Lower leg skin (tissue), 4 donors: ENCODE results near the gene LARP6. TPM values are rescaled to one million over a fixed set of nuclear protein-coding genes. Genes with fewer than 3 reads are reported as not detected.

Experiments used
- DNase-seq, 2 donors: peaks; one replicate each; pipeline ENCODE4 v3.0.0-alpha.2; 2019; ENCODE audit warnings: low spot score in 2 of 2
- H3K4me3 ChIP-seq: fragments of 200-600 bp; sonication (generic); 2 replicates; pipeline ENCODE4 v1.5.1; 2017; ENCODE audit warnings: mild to moderate bottlenecking, low read depth; ENCODE audit not compliant: poor library complexity, severe bottlenecking
- CTCF ChIP-seq, 3 donors: fragments of 450-650 bp; IDR thresholded peaks; one replicate each; pipeline ENCODE4 v1.5.1; 2016; ENCODE audit warnings: antibody characterized with exemption in 3 of 3, mild to moderate bottlenecking in 3 of 3, moderate library complexity in 2 of 3
- POLR2A ChIP-seq, 2 donors: fragments of 450-650 bp; IDR thresholded peaks; one replicate each; pipeline ENCODE4 v1.6.1; 2016 to 2017; ENCODE audit warnings: antibody characterized with exemption in 2 of 2, mild to moderate bottlenecking in 1 of 2, moderate library complexity in 1 of 2
- WGBS, 2 donors: methylation state at CpG; one replicate each; pipeline ENCODE4 v1.1.5; 2018; 5-methylcytosine and 5-hydroxymethylcytosine counted together
- intact Hi-C: fragments of 100-400 bp; cut with DNase I; formaldehyde crosslinking; loops from one replicate; pipeline ENCODE4 v1.15.0; 2023; ENCODE audit warnings: low total_unique reads
- total RNA-seq, 4 donors: library from RNA; depleted of rRNA; stranded (reverse); fragments of >200 nt; gene quantifications; one replicate each; pipeline ENCODE4 v1.1.0, GENCODE V29; 2016

Gene LARP6
- total RNA-seq, 4 donors from 2014 or later = 4.9 to 22.3 (median 14.5) TPM

- WGBS, 2 donors = 77 to 78% methylated on average over 6 of the region's 6 CpGs
- TF ChIP-seq CTCF (IDR thresholded peaks at IDR 0.05) (no peak), POLR2A (IDR thresholded peaks at IDR 0.05) (no peak)
- H3K4me3 ChIP-seq = no peak overlapping the region
- peak in 1 of 2 donors; percentile 67 for DNase-seq
- intact Hi-C loops = no loop called here
These were observed 60.3 kb downstream of the LARP6 start for GRCh38 chr15:70793694-70794093.

GRCh38 chr15:70792171-70792573 is 61.8 kb downstream of the LARP6 start:
- TF ChIP-seq POLR2A (IDR thresholded peaks at IDR 0.05) (no peak), CTCF (IDR thresholded peaks at IDR 0.05) (no peak)
- intact Hi-C loops = no loop called here

GRCh38 chr15:70791259-70791658 is 62.7 kb downstream of the LARP6 start:
- H3K4me3 ChIP-seq = no peak overlapping the region
- TF ChIP-seq POLR2A (IDR thresholded peaks at IDR 0.05) = no peak
- no peak for TF ChIP-seq CTCF (IDR thresholded peaks at IDR 0.05)
- intact Hi-C loops = no loop called here
- DNase-seq = peak in 1 of 2 donors; percentile 70
- WGBS, 2 donors = 87 to 89% methylated on average over 5 of the region's 5 CpGs

More at GRCh38 chr15:70792171-70792573, 61.8 kb downstream of the LARP6 start:
- H3K4me3 ChIP-seq = no peak overlapping the region
- WGBS, 2 donors = 60 to 61% methylated on average over 2 of the region's 2 CpGs
- DNase-seq = peak in 1 of 2 donors; percentile 1

GRCh38 chr15:70789213-70789612 is 64.7 kb downstream of the LARP6 start:
- no peak overlapping the region for H3K4me3 ChIP-seq
- TF ChIP-seq POLR2A (IDR thresholded peaks at IDR 0.05) = no peak
- TF ChIP-seq CTCF (IDR thresholded peaks at IDR 0.05) = no peak
- WGBS, 2 donors = 67 to 74% methylated on average over 4 of the region's 4 CpGs
- no peak for DNase-seq
- intact Hi-C loops = no loop called here

GRCh38 chr15:70788114-70789049 is 65.6 kb downstream of the LARP6 start:
- 84 to 89% methylated on average over 6 of the region's 6 CpGs for WGBS, 2 donors
- TF ChIP-seq POLR2A (IDR thresholded peaks at IDR 0.05) (no peak), CTCF (IDR thresholded peaks at IDR 0.05) (no peak)
- intact Hi-C loops = no loop called here
- no peak overlapping the region for H3K4me3 ChIP-seq
- DNase-seq = no peak
